ENCODE measurements around the gene CRYGD.
"Not testable (repeated sequence)": the region's sequence is repeated elsewhere in the genome, so short reads cannot be mapped to it uniquely, and the experiment has no call there.

The CRYGD gene

DNA sequence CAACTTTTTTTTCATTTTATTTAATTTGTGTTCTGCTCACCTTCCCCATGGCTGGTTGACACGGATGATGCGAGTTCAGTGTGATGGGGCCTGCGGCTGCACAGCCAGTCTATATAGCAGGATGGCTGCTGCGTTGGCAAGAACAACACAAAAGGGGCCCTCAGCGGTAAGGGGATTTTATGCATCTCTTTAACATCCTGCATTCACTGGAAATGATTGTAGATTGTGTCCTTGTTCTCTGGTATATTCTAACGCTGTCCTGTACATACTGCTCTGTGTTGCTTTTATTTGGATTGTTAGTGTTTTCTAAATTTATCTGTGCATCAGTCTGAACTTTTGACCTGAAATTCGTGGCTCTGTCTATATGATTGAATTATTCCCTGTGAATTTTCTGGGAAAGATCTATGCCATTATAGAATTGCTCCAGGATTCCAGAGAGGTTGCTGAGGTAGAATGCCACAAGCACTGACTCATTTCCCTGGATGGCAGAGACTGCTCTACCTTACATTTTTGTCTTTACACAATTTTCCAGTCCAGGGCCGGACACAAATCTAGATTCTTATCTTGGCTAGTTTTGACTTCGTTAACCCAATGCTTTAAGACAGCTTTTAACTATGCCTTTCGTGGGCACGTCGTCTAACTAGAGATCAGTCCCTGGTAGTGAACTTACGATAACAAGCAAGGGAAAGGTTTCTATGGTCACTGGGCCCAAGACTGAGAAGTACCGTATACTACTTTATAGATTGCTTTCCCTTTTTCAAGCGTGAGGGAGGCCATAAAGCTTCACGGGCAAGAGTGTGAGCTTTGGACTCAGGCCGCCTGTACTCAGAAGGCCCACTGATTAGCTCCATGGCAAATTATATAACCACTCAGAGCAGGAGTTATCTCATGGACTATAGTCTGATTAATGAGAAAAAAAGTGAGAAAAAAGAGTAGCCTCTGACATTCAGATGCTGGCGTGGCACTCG lies 5.7 kb upstream of the CRYGD start, which contains the start of gene CRYGC:
CRYGC (minus strand) TSS at position 85 of the 968 bp plus-strand sequence; CDS start at position 49, 36 bp downstream.
- no peak for DNase-seq

GRCh38 chr2:208128136-208128535 lies 3.8 kb upstream of the CRYGD start:
- DNase-seq: no peak

- no peak for DNase-seq
Measured at GRCh38 chr2:208127090-208127489, 2.8 kb upstream of the CRYGD start.

- DNase-seq: no peak
Measured at GRCh38 chr2:208125251-208125650, 927 bp upstream of the CRYGD start.

GRCh38 chr2:208122248-208122647 lies 2.1 kb downstream of the CRYGD start:
- no peak for DNase-seq

DNA sequence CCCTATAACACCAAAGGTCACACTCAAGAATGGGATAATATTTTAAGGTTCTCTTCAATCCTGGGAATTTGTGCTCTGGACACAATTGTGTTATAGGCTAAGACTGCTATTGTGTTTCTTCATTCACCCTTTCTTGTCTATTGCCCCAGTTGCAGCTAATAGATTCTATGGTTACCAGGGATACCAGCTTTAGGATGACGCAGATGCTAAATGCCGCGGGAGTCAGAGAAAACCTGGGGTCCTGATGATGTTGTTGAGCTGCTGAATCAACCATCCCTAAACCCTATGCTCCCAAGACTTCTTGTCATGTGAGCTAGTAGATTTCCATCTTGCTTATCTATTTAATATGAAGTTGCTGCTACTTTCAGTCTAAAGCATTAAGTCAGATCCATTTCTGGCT lies 5.4 kb downstream of the CRYGD start:
- DNase-seq: no peak

- DNase-seq: not testable (repeated sequence)
Measured at GRCh38 chr2:208117390-208117789, 6.9 kb downstream of the CRYGD start.

DNA sequence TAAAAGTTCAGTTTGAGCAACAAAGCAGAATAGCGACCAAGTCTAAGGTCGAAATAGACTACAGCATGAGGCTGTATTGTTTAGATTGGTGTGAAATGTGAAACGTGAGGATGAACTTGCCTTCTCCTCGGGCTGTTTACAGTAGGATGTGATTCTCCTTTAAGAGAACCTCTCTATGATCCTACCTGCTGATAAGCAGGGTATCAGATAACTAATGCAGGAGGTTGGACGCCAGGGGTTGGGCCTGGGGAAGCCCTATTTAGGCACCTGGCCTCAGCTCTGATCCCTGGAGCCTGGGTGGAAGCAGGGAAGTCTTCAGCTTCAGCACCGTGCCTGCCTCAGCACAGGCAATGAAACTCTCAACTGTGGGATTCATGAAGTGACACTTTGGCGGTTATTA lies 11.4 kb downstream of the CRYGD start:
- no peak for DNase-seq

DNA sequence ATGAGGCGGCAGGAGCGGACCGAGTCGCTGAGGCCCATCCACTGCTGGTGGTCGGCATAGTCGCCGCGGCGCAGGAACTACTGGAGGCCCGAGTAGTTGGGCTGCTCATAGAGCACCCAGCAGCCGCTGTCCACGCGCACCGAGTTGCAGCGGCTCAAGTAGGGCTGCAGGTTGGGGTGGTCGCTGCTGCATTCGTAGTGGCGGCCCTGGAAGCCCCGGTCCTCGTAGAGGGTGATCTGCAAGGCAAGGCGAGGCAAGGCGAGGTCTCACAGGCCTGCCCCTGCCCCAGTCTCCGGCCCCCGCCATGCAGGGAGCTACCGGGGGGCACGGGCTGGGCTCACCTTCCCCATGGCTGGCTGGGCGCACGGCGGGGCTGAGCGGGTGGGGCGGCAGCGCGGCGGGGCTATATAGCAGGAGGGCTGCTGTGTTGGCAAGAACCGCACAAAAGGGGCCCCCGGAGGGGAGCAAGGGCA lies 12.0 kb downstream of the CRYGD start:
- not testable (repeated sequence) for DNase-seq

- no peak for DNase-seq
Measured at GRCh38 chr2:208103616-208104015, 20.7 kb downstream of the CRYGD start.

- DNase-seq: no peak
Measured at GRCh38 chr2:208101716-208102631, 22.4 kb downstream of the CRYGD start.

DNA sequence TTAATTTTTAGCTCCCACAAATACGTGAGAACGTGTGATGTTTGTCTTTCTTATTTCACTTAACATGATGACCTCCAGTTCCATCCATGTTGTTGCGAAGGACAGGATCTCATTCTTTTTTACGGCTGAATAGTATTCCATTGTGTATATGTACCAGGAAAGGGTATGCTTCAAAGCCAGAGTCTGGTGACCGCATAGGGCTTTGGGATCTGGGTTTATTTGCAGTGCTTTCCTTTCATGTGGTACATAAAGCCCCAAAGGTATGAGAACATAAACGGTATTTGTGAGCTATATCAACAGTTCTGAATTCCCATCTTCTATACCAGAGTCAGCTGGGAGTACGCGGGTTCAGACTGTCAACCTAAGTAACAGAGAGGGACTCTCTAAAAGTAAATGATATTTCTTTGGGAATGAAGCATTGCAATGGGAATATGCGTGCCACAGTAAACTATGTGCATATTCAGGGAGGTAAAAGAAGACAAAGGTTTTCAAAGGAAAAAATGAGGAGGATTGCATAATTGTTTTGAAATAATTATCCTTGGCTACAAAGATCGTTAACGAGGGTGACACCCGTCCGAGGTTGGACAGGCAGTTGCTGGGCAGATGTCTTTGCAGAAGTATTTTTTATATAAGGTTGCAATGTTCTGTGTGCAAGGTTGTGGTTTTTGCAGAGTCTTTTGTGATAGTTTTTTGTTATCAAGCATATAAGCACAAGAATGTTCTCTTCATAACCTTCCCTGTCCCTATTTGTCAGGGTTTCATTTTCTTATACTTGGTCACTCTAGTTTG lies 24.4 kb downstream of the CRYGD start:
- no peak for DNase-seq

- not testable (repeated sequence) for DNase-seq
Measured at GRCh38 chr2:208098701-208099100, 25.6 kb downstream of the CRYGD start.

DNA sequence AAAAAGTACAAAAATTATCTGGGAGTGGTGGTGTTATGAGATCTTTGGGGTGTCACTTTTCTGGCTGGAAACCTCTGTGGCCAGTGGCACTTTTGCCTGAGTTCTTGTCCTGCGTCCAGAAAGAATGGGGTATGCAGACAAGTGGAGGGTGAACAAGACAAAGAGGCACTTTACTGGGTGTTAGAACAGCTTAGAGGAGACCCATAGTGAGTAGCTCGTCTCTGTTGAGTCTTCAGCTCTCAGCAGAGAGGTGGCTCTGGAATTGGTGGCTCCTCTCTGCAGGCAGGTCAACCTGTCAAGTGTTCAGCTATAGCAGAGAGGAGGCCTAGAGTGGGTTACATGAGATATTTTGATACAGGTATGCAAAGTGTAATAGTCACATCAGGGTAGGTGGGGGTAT lies 26.1 kb downstream of the CRYGD start:
- DNase-seq: no peak

GRCh38 chr2:208097801-208098200 lies 26.5 kb downstream of the CRYGD start:
- no peak for DNase-seq

GRCh38 chr2:208097313-208097712 lies 27.0 kb downstream of the CRYGD start:
- DNase-seq: no peak

GRCh38 chr2:208096080-208096479 lies 28.2 kb downstream of the CRYGD start:
- DNase-seq: no peak

GRCh38 chr2:208093128-208093527 lies 31.2 kb downstream of the CRYGD start:
- no peak for DNase-seq

GRCh38 chr2:208092093-208092832 lies 32.1 kb downstream of the CRYGD start:
- no peak for DNase-seq

- DNase-seq: no peak
Measured at GRCh38 chr2:208090420-208090819, 33.9 kb downstream of the CRYGD start.

DNA sequence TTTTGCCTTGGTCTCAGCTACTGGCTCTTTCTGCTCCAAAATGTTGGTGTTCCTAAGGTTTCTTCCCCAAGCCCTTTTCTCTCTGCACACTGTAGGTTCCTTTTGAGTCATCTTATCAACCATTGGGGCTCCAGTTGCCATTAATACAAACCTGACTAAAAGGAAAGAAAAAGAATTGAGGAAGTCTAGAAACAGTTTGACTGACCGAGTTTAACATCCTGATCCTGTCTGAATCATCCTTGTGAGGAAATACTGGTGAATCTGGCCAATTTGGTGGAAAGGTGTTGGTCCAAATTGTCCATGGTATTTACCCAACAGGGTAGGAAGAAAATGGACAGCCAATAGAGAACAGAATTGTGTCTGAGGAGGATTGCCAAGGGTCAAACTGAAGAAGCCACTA lies 38.3 kb downstream of the CRYGD start:
- DNase-seq: no peak

DNA sequence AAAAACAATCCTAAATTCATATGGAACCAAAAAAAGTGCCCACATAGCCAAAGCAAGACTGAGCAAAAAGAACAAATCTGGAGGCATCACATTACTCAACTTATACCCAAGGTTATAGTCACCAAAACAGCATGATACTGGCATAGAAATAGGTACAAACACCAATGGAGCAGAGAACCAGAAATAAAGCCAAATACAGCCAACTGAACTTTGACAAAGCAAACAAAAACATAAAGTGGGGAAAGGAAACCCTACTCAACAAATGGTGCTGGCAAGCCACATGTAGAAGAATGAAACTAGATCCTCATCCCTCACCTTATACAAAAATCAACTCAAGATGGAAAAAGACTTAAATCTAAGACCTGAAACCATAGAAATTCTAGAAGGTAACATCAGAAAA lies 40.5 kb downstream of the CRYGD start:
- DNase-seq: no peak
